Neuronal stem cell (in vitro differentiated cells): Measurements from ENCODE around the gene OSBPL10.

Experiments
- DNase-seq: peaks from one replicate; pipeline ENCODE4 v3.0.0-alpha.2; 2013; ENCODE audit warnings: low spot score
- H2AFZ ChIP-seq: one replicate; pipeline ENCODE4 v1.6.1; 2013; ENCODE audit warnings: mild to moderate bottlenecking, low read length, inconsistent platforms
- H2AK5ac ChIP-seq: 2 replicates; pipeline ENCODE4 v1.6.1; 2013; ENCODE audit warnings: low read depth, mild to moderate bottlenecking, inconsistent platforms, low read length, moderate library complexity, mixed read lengths
- H2BK120ac ChIP-seq: 2 replicates; pipeline ENCODE4 v1.6.1; 2013; ENCODE audit warnings: low read depth, mild to moderate bottlenecking, inconsistent platforms, low read length, moderate library complexity, mixed read lengths
- H2BK12ac ChIP-seq: one replicate; pipeline ENCODE4 v1.6.1; 2013; ENCODE audit warnings: low read length, inconsistent platforms
- H2BK15ac ChIP-seq: 2 replicates; pipeline ENCODE4 v1.6.1; 2013; ENCODE audit warnings: mild to moderate bottlenecking, low read length, inconsistent platforms, mixed read lengths
- H2BK5ac ChIP-seq: one replicate; pipeline ENCODE4 v1.6.1; 2013; ENCODE audit warnings: inconsistent platforms, mild to moderate bottlenecking, low read length, moderate library complexity
- H3K14ac ChIP-seq: one replicate; pipeline ENCODE4 v1.6.1; 2013; ENCODE audit warnings: low read length, inconsistent platforms
- H3K18ac ChIP-seq: 2 replicates; pipeline ENCODE4 v1.6.1; 2013; ENCODE audit warnings: low read length, inconsistent platforms
- H3K23ac ChIP-seq: 2 replicates; pipeline ENCODE4 v1.6.1; 2013; ENCODE audit warnings: low read depth, mild to moderate bottlenecking, mixed read lengths, low read length, inconsistent platforms; ENCODE audit not compliant: poor library complexity
- H3K27ac ChIP-seq: replicated peaks from 3 replicates; pipeline ENCODE4 v1.5.1; 2013; ENCODE audit warnings: low read length, inconsistent platforms
- H3K27me3 ChIP-seq, 3 experiments: 2 replicates each; pipeline ENCODE4 v1.6.1; 2013; ENCODE audit warnings: low read length in 3 of 3, mild to moderate bottlenecking in 2 of 3, inconsistent platforms in 1 of 3, low read depth in 1 of 3, mixed read lengths in 1 of 3, moderate library complexity in 1 of 3; ENCODE audit not compliant: control insufficient read depth in 3 of 3, insufficient read depth in 3 of 3
- H3K36me3 ChIP-seq, 2 donors: replicated peaks in 1 of 2; 2 replicates each; pipeline ENCODE4 v1.6.1; 2013; ENCODE audit warnings: low read length in 2 of 2; ENCODE audit not compliant: control insufficient read depth in 2 of 2, insufficient read depth in 2 of 2
- H3K4ac ChIP-seq: 2 replicates; pipeline ENCODE4 v1.6.1; 2013; ENCODE audit warnings: inconsistent platforms, mild to moderate bottlenecking, low read length, moderate library complexity
- H3K4me1 ChIP-seq, 2 donors: 1 replicate in 1 of 2; 2 replicates in 1 of 2; pipeline ENCODE4 v1.6.1; 2013; ENCODE audit warnings: low read length in 2 of 2, low read depth in 1 of 2; ENCODE audit not compliant: control insufficient read depth in 2 of 2, insufficient read depth in 1 of 2
- H3K4me2 ChIP-seq: one replicate; pipeline ENCODE4 v1.6.1; 2013; ENCODE audit warnings: mild to moderate bottlenecking, low read length, inconsistent platforms; ENCODE audit not compliant: insufficient read depth, poor library complexity, severe bottlenecking
- H3K4me3 ChIP-seq, 2 donors: 2 replicates each; pipeline ENCODE4 v1.5.1; 2013; ENCODE audit warnings: low read length in 2 of 2, mild to moderate bottlenecking in 2 of 2, inconsistent platforms in 1 of 2, moderate library complexity in 1 of 2
- H3K79me1 ChIP-seq: one replicate; pipeline ENCODE4 v1.6.1; 2013; ENCODE audit warnings: low read depth, mild to moderate bottlenecking, inconsistent platforms, low read length, moderate library complexity
- H3K9ac ChIP-seq: one replicate; pipeline ENCODE4 v1.6.1; 2013; ENCODE audit warnings: mild to moderate bottlenecking, low read depth, low read length, inconsistent platforms; ENCODE audit not compliant: poor library complexity
- H3K9me3 ChIP-seq, 2 donors: replicated peaks in 1 of 2; 2 replicates each; pipeline versions ENCODE3 to v1.6.1; 2013; ENCODE audit warnings: low read length in 2 of 2, mild to moderate bottlenecking in 2 of 2, inconsistent platforms in 1 of 2, low read depth in 1 of 2, mixed read lengths in 1 of 2, moderate library complexity in 1 of 2; ENCODE audit not compliant: control insufficient read depth in 2 of 2, insufficient read depth in 1 of 2
- H4K8ac ChIP-seq: one replicate; pipeline ENCODE4 v1.6.1; 2013; ENCODE audit warnings: low read depth, mild to moderate bottlenecking, inconsistent platforms, low read length, moderate library complexity
- H4K91ac ChIP-seq: one replicate; pipeline ENCODE4 v1.6.1; 2013; ENCODE audit warnings: low read length, low read depth, mild to moderate bottlenecking, inconsistent platforms; ENCODE audit not compliant: poor library complexity
- WGBS, 2 donors: extraction: QIAGEN DNeasy Blood & Tissue Kit; methylation state at CpG; one replicate each; pipeline ENCODE4 v1.1.7; 2013; ENCODE audit warnings: missing lambda C conversion rate in 2 of 2, mixed read lengths in 1 of 2; ENCODE audit not compliant: insufficient read length in 2 of 2, insufficient replicate concordance in 1 of 2; ENCODE audit errors: extremely low coverage in 2 of 2; 5-methylcytosine and 5-hydroxymethylcytosine counted together

OSBPL10 gene

DNA sequence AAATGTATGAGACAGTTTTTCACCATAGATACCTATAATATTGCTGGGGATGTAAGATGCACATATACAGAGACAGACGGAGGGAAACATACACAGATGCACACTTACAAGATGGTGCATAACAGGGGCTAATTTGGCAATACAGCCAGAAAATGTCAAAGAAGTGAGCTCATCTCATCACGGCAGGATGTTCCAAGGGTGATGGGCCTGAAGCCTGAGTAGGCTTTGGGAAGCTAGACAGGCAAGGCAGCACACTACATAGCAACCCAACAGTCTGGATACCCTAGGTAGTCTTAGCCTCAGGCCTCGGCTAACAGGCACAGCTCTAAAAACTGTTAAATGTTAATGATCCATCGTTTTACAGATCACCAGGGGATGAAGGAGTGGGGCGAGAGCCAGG is 148.5 kb downstream of the OSBPL10 start:
- no peak overlapping the region for H3K18ac ChIP-seq
- H3K4me3 ChIP-seq: peak overlapping the region in 1 of 2 donors; percentile 3
- no peak overlapping the region for H2BK12ac ChIP-seq
- no peaks in the 10 kb centered on the region for H3K27me3 ChIP-seq
- no peak overlapping the region for H3K9ac ChIP-seq
- no peaks in the 10 kb centered on the region for H3K9me3 ChIP-seq
- DNase-seq: no peak
- H3K4me2 ChIP-seq: no peak overlapping the region
- no peaks in the 10 kb centered on the region for H3K79me1 ChIP-seq
- H2AK5ac ChIP-seq: no peak overlapping the region
- no peak overlapping the region for H4K8ac ChIP-seq
- no peak overlapping the region for H2BK5ac ChIP-seq
- H3K27ac ChIP-seq: no peak overlapping the region
- no peak overlapping the region for H2BK15ac ChIP-seq
- no peak overlapping the region for H4K91ac ChIP-seq
- no peak overlapping the region for H2BK120ac ChIP-seq
- H3K4ac ChIP-seq: no peak overlapping the region
- no CpG with 5 or more reads among the region's 5 CpGs for WGBS, 2 donors
- no peak overlapping the region for H2AFZ ChIP-seq
- no peaks in the 10 kb centered on the region for H3K4me1 ChIP-seq
- no peak overlapping the region for H3K23ac ChIP-seq
- H3K14ac ChIP-seq: no peak overlapping the region
- H3K36me3 ChIP-seq: no peaks in the 10 kb centered on the region

DNA sequence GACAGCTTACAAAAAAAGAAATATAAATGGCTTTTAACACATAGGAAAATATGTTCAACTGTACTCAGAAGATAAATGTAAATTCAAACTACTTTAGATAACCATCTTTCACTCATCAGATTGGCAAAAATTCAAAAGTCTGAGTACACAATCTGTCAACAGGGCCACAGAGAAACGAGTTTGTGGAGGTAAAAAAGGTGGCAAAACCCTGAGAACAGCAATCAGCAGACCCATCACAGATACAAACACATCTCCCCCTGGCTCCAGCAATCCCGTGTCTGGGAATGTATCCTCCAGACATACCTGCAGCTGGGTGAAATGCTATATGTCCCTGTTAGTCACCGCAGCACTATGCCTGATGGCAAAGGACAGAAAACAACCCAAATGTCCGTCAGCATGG is 149.5 kb downstream of the OSBPL10 start:
- no peak overlapping the region for H3K4ac ChIP-seq
- no peaks in the 10 kb centered on the region for H3K36me3 ChIP-seq
- no peak overlapping the region for H2BK15ac ChIP-seq
- no peak overlapping the region for H3K9ac ChIP-seq
- H3K27me3 ChIP-seq: no peaks in the 10 kb centered on the region
- no peak overlapping the region for H2BK12ac ChIP-seq
- no peaks in the 10 kb centered on the region for H3K9me3 ChIP-seq
- WGBS, 2 donors: no CpG with 5 or more reads among the region's 4 CpGs
- no peak overlapping the region for H3K4me3 ChIP-seq
- no peaks in the 10 kb centered on the region for H3K4me1 ChIP-seq
- H3K23ac ChIP-seq: no peak overlapping the region
- H3K18ac ChIP-seq: no peak overlapping the region
- H4K91ac ChIP-seq: no peak overlapping the region
- H2AK5ac ChIP-seq: no peak overlapping the region
- H2BK5ac ChIP-seq: no peak overlapping the region
- H3K27ac ChIP-seq: no peak overlapping the region
- no peak overlapping the region for H4K8ac ChIP-seq
- H3K4me2 ChIP-seq: no peak overlapping the region
- H3K79me1 ChIP-seq: no peaks in the 10 kb centered on the region
- no peak overlapping the region for H3K14ac ChIP-seq
- H2BK120ac ChIP-seq: no peak overlapping the region
- DNase-seq: no peak
- no peak overlapping the region for H2AFZ ChIP-seq

DNA sequence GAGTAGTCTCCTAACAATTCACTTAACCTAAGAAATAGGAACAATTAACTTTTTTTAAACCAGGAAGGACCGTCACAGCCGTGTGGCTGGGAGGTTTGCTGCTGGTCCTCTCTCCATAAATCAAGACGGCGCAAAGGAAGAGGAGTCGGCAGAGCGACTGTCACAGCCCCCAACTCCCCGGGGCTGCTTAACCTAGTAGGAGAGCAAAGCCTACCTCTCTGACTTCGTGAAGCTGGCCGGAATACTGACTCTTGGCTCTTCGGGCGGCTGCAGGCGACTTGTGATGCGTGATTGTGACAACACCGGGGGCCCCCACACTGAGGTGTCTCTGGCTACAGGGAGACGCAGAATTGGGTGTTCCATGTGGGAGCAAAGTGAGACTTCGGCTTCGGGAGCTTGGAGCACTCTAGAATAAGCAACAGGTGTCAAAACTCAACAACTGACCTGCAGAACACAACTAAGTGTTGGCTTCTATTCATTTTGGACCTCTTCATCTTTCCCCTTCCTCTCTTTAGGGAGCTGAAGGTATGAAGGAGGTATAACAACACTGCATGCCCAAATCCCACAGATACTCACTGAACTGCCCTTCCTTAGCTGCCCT is 151.1 kb downstream of the OSBPL10 start:
- no peak overlapping the region for H3K18ac ChIP-seq
- no peak overlapping the region for H4K8ac ChIP-seq
- no peaks in the 10 kb centered on the region for H3K4me1 ChIP-seq
- H3K27ac ChIP-seq: no peak overlapping the region
- H3K79me1 ChIP-seq: no peaks in the 10 kb centered on the region
- no peak overlapping the region for H2BK5ac ChIP-seq
- H3K27me3 ChIP-seq: no peaks in the 10 kb centered on the region
- no peaks in the 10 kb centered on the region for H3K9me3 ChIP-seq
- H3K4me3 ChIP-seq: no peak overlapping the region
- no peak overlapping the region for H2BK120ac ChIP-seq
- no peak overlapping the region for H3K14ac ChIP-seq
- no peak overlapping the region for H2AK5ac ChIP-seq
- H3K9ac ChIP-seq: no peak overlapping the region
- no peak overlapping the region for H4K91ac ChIP-seq
- no peak overlapping the region for H2BK12ac ChIP-seq
- WGBS, 2 donors: no CpG with 5 or more reads among the region's 17 CpGs
- H3K4me2 ChIP-seq: no peak overlapping the region
- H3K36me3 ChIP-seq: no peaks in the 10 kb centered on the region
- H3K4ac ChIP-seq: no peak overlapping the region
- H3K23ac ChIP-seq: no peak overlapping the region
- no peak overlapping the region for H2BK15ac ChIP-seq
- no peak overlapping the region for H2AFZ ChIP-seq
- no peak for DNase-seq

DNA sequence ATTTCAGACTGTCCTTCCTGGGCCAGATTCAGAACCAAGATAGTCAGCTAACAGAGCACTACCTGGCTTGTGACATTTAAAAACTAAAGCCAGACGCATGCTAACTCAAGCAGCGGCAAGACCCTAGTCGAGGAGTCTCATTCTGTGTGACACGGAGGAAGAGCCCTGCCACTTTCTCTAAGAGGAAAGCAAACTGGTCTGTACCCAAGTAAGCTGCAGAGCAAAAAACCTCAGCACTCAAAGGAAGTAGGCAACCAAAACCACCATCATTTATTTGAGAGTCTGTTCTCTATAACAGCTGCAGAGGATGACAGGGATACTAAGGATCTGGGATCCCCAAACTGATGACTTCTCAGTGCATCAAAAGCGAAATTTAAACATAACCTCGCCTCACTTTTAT is 152.1 kb downstream of the OSBPL10 start:
- Histone ChIP-seq H4K91ac (no peak overlapping the region), H3K14ac (no peak overlapping the region), H3K4me2 (no peak overlapping the region), H2AK5ac (no peak overlapping the region), H3K27ac (no peak overlapping the region), H3K9me3 (no peaks in the 10 kb centered on the region), H2BK5ac (no peak overlapping the region), H3K9ac (no peak overlapping the region), H2BK12ac (no peak overlapping the region), H2AFZ (no peak overlapping the region), H3K23ac (no peak overlapping the region), H3K36me3 (no peaks in the 10 kb centered on the region), H3K4ac (no peak overlapping the region), H4K8ac (no peak overlapping the region), H3K4me1 (no peaks in the 10 kb centered on the region), H3K79me1 (no peaks in the 10 kb centered on the region), H2BK120ac (no peak overlapping the region), H3K27me3 (no peaks in the 10 kb centered on the region), H3K4me3 (no peak overlapping the region), H3K18ac (no peak overlapping the region), H2BK15ac (no peak overlapping the region)
- no peak for DNase-seq
- WGBS, 2 donors: no CpG with 5 or more reads among the region's 6 CpGs
